ENCODE results near the gene SLC8A1. TPM values are rescaled to one million over a fixed set of nuclear protein-coding genes. Genes with fewer than 3 reads are reported as not detected.

Gene SLC8A1
- total and polyA plus RNA-seq, 2 of the 13 experiments (the other 11 are each of a cell fraction or from before 2014, with no cell fraction given), result not detected

DNA sequence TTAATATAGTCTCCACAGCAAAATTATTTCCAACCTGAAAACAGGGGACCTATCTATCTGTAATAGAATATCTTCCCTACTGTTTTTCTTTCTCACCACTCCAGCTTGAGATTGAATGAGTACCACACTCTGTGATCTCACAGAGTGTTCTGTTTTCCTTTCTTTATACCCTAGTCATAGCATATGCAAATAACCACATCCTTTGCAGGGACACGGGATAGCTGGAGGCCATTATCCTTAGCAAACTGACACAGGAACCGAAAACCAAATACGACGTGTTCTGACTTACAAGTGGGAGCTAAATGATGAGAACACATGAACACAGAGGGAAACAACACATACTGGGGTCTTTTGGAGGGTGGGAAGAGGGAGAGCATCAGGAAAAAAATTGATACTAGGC is 224.7 kb downstream of the SLC8A1 start:
- TF ChIP-seq ZNF550 (CRISPR knock-in tag; IDR thresholded peaks at IDR 0.05; ENCODE audit: borderline replicate concordance) (no peak), ZNF30 (CRISPR knock-in tag; IDR thresholded peaks at IDR 0.05) (no peak), DNMT3B (CRISPR knock-in tag; conservative IDR thresholded peaks at IDR 0.05) (no peak), KDM1A (CRISPR knock-in tag; IDR thresholded peaks at IDR 0.05) (no peak), KDM5B (CRISPR knock-in tag; IDR thresholded peaks at IDR 0.05; ENCODE audit: borderline replicate concordance) (no peak), FLYWCH1 (CRISPR knock-in tag; IDR thresholded peaks at IDR 0.05) (no peak), PTBP1 (IDR thresholded peaks at IDR 0.05; ENCODE audit: low read depth, low read length, poor library complexity, severe bottlenecking) (no peak), KLF13 (CRISPR knock-in tag; IDR thresholded peaks at IDR 0.05) (no peak), DNMT1 (CRISPR knock-in tag; IDR thresholded peaks at IDR 0.05) (no peak), ZFX (CRISPR knock-in tag; IDR thresholded peaks at IDR 0.05; ENCODE audit: low read depth) (no peak), ZNF225 (CRISPR knock-in tag; IDR thresholded peaks at IDR 0.05) (no peak), ZNF205 (CRISPR knock-in tag; IDR thresholded peaks at IDR 0.05) (no peak), MED1 (CRISPR knock-in tag; IDR thresholded peaks at IDR 0.05) (no peak), ZFP82 (CRISPR knock-in tag; IDR thresholded peaks at IDR 0.05; ENCODE audit: borderline replicate concordance) (no peak), FOSL2 (CRISPR knock-in tag; IDR thresholded peaks at IDR 0.05) (no peak)
- TF ChIP-seq, protein P1, sequence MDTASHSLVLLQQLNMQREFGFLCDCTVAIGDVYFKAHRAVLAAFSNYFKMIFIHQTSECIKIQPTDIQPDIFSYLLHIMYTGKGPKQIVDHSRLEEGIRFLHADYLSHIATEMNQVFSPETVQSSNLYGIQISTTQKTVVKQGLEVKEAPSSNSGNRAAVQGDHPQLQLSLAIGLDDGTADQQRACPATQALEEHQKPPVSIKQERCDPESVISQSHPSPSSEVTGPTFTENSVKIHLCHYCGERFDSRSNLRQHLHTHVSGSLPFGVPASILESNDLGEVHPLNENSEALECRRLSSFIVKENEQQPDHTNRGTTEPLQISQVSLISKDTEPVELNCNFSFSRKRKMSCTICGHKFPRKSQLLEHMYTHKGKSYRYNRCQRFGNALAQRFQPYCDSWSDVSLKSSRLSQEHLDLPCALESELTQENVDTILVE (CRISPR knock-in tag; IDR thresholded peaks at IDR 0.05), result no peak
- TF ChIP-seq, protein P2, sequence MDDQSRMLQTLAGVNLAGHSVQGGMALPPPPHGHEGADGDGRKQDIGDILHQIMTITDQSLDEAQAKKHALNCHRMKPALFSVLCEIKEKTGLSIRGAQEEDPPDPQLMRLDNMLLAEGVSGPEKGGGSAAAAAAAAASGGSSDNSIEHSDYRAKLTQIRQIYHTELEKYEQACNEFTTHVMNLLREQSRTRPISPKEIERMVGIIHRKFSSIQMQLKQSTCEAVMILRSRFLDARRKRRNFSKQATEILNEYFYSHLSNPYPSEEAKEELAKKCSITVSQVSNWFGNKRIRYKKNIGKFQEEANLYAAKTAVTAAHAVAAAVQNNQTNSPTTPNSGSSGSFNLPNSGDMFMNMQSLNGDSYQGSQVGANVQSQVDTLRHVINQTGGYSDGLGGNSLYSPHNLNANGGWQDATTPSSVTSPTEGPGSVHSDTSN (CRISPR knock-in tag; IDR thresholded peaks at IDR 0.05; ENCODE audit: borderline replicate concordance), result no peak
- TF ChIP-seq, protein P3, sequence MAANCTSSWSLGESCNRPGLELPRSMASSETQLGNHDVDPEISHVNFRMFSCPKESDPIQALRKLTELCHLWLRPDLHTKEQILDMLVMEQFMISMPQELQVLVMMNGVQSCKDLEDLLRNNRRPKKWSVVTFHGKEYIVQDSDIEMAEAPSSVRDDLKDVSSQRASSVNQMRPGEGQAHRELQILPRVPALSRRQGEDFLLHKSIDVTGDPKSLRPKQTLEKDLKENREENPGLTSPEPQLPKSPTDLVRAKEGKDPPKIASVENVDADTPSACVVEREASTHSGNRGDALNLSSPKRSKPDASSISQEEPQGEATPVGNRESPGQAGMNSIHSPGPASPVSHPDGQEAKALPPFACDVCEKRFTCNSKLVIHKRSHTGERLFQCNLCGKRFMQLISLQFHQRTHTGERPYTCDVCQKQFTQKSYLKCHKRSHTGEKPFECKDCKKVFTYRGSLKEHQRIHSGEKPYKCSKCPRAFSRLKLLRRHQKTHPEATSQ (CRISPR knock-in tag; IDR thresholded peaks at IDR 0.05; ENCODE audit: borderline replicate concordance), result no peak
- H3K9me3 ChIP-seq (ENCODE audit: low read length), result no peaks in the 10 kb centered on the region
- no TSS peak for BruUV-seq (replicated peaks)
- 0% methylated on average over 4 of the region's 4 CpGs for WGBS (ENCODE audit: low lambda C conversion rate)
- DNase-seq (ENCODE audit: low spot score) (no peak), ATAC-seq (no peak), FAIRE-seq (no peak)
- no peak overlapping the region for H3K9ac ChIP-seq (ENCODE audit: insufficient read depth, low read depth, low read length)
- in situ Hi-C loops (cut with HindIII; ENCODE audit: extremely low pct_ligation_motif_present, low pct_unique_long_range_greater_than_20kb) (no loop called here), intact Hi-C loops (cut with micrococcal nuclease; ENCODE audit: unreplicated experiment) (no loop called here)
- ChIA-PET CTCF (ENCODE audit: low intra/inter-chr PET ratio, low total read pairs) (no interaction called here), POLR2A (no interaction called here)
- no peak overlapping the region for H3K4me2 ChIP-seq (ENCODE audit: low read depth, low read length)
- no peaks in the 10 kb centered on the region for H3K79me2 ChIP-seq (ENCODE audit: insufficient read depth, low read length)
- no peak overlapping the region for H3K4me3 ChIP-seq (replicated peaks in 1 of 3; ENCODE audit: insufficient read depth in 1 of 3, low read depth in 2 of 3, low read length in 3 of 3)
- no peaks in the 10 kb centered on the region for H3K4me1 ChIP-seq (ENCODE audit: insufficient read depth, low read length)
- no peaks in the 10 kb centered on the region for H3K36me3 ChIP-seq (replicated peaks in 1 of 2; ENCODE audit: control insufficient read depth in 1 of 2, insufficient read depth in 2 of 2, low read length in 2 of 2)
- H3K27me3 ChIP-seq (ENCODE audit: control insufficient read depth in 1 of 2, insufficient read depth in 2 of 2, low read length in 2 of 2), result no peaks in the 10 kb centered on the region
- H4K20me1 ChIP-seq (ENCODE audit: insufficient read depth, low read length), result no peaks in the 10 kb centered on the region
- no peak overlapping the region for H2AFZ ChIP-seq (ENCODE audit: low read length)
- no peak overlapping the region for H3K27ac ChIP-seq (ENCODE audit: extremely low read length, insufficient read depth, low read length)
